HG02571 (cell line): ENCODE results near the gene NUDT7.

Source experiments
- ATAC-seq: cut with Tn5 transposase; IDR thresholded peaks from one replicate; pipeline ENCODE4 v1.9.1; 2021; ENCODE audit warnings: mild to moderate bottlenecking, moderate library complexity; ENCODE audit not compliant: unreplicated experiment

NUDT7 gene

GRCh38 chr16:77723108-77723514 lies 797 bp downstream of the NUDT7 start:
- ATAC-seq, result peak; percentile 14

GRCh38 chr16:77724174-77724573 lies 1.9 kb downstream of the NUDT7 start:
- no peak for ATAC-seq

- no peak for ATAC-seq
Measured at GRCh38 chr16:77729951-77730350, 7.6 kb downstream of the NUDT7 start.

- ATAC-seq, result no peak
Measured at GRCh38 chr16:77732241-77732946, 10.1 kb downstream of the NUDT7 start.

- no peak for ATAC-seq
Measured at GRCh38 chr16:77736879-77737278, 14.6 kb downstream of the NUDT7 start.

GRCh38 chr16:77738706-77739558 lies 16.6 kb downstream of the NUDT7 start:
- ATAC-seq, result no peak

GRCh38 chr16:77739559-77739892 lies 17.2 kb downstream of the NUDT7 start:
- no peak for ATAC-seq

GRCh38 chr16:77744141-77744540 lies 21.8 kb downstream of the NUDT7 start:
- no peak for ATAC-seq

GRCh38 chr16:77745972-77746371 lies 23.7 kb downstream of the NUDT7 start:
- no peak for ATAC-seq

GRCh38 chr16:77748421-77749005 lies 26.2 kb downstream of the NUDT7 start:
- no peak for ATAC-seq

GRCh38 chr16:77749415-77749814 lies 27.1 kb downstream of the NUDT7 start:
- no peak for ATAC-seq

GRCh38 chr16:77758046-77758445 lies 35.7 kb downstream of the NUDT7 start:
- no peak for ATAC-seq

GRCh38 chr16:77758508-77758907 lies 36.2 kb downstream of the NUDT7 start:
- no peak for ATAC-seq

- ATAC-seq, result no peak
Measured at GRCh38 chr16:77759201-77759600, 36.9 kb downstream of the NUDT7 start.

- no peak for ATAC-seq
Measured at GRCh38 chr16:77759821-77760220, 37.5 kb downstream of the NUDT7 start.

GRCh38 chr16:77760800-77761199 lies 38.5 kb downstream of the NUDT7 start:
- no peak for ATAC-seq

GRCh38 chr16:77761204-77761603 lies 38.9 kb downstream of the NUDT7 start:
- ATAC-seq, result no peak

GRCh38 chr16:77762262-77762661 lies 39.9 kb downstream of the NUDT7 start:
- no peak for ATAC-seq

GRCh38 chr16:77763994-77764393 lies 41.7 kb downstream of the NUDT7 start:
- no peak for ATAC-seq

GRCh38 chr16:77767211-77767610 lies 44.9 kb downstream of the NUDT7 start:
- no peak for ATAC-seq

- ATAC-seq, result no peak
Measured at GRCh38 chr16:77767826-77768225, 45.5 kb downstream of the NUDT7 start.
